DMS79 (cell line): Measurements from ENCODE around the gene IL4R.
"Not testable (repeated sequence)": the region's sequence is repeated elsewhere in the genome, so short reads cannot be mapped to it uniquely, and the experiment has no call there.

Experiments
- DNase-seq: peaks from one replicate; lab custom pipeline; 2025; lab: John Stamatoyannopoulos, UW

IL4R gene

DNA sequence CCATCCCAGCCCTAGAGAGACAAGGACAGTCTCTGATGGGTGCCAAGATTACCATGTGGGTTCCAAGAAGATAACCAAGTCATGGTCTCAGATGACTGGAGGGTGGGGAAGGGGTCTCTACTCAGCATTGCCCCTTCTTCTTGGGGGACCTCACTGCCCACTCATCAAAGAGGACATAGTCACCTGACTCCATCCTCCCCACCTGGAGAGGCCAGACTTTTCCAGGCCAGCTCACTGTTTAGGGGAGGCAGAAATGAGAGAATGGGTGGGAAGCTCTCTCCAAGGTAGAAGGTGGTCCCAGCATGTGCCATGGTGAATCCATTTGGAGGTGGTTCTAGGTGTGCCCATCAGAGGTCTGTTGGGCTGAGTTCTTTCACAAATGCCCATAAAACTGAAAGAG lies 67.5 kb downstream of the IL4R start:
- DNase-seq, result no peak

DNA sequence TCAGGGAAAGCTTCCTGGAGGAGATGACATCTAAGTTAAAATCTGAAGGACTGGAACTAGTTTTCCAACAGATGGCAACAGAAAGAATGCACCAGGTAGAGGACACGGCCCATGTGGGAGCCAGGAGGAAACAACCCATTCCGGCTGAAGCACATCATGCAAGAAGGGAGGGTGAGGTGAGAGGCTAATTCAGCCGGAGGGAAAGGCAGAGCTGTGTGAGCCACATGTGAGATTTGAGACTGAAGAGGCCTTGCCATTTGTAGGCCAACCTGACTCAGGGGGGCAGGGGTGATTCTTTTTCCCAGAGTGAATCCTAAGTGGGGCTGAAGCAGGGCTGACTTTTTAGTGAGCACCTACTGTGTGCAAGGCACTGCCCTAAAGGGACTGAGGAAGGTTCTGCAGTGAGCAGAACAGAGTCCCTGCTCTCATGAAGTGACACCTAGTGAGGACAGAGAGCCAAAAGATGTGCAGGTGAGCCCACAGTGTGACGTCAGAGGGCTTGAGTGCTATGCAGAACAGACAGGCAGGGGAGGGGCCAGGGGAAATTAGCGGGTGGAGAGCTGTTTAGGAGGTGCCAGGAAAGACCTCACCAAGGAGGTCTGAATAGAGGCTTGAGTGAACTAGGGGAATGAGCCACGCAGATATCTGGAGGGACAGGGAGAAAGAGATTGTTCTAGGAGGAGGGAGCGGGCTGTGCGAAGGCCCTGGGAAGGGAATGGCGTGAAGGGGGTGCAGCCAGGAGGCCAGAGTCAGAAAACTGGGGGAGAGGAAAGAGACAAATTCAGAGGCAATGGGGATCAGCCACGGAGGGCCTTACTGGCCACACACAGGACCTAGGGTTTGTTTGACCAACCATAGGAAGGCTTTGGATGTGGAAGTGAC lies 68.4 kb downstream of the IL4R start:
- DNase-seq, result no peak

DNA sequence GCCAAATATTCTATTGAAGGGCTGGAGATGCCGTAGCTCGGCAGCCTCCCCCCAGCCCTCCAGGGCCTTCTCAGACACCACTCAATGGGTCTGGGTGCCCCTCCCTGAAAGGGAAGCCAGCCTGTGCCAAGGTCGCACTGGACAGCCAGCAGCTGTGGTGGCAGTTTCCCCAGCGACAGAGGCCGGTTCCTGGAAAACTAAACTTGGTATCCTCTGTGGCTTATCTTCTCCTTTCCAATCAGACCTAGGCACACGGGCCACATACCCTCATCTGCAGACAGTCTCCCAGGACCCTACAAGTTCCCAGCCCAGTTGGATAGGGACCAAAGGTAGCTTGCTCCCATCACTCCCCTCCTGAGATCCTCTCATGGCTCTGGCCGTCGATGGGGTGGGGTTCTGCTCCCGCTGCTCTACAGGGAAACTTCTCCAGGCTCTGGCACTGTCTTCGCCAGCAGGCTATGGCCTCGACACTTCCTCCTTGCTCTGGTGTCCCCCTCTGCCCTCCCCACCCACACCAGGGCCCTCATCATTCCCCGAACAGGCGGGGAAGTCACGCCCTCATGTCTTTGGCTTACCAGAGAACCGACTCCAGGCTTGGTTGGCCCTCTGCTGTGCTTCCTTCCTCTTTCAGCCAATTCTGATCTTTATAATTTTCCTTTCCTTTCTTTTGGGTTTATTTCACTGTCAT lies 69.9 kb downstream of the IL4R start:
- no peak for DNase-seq

DNA sequence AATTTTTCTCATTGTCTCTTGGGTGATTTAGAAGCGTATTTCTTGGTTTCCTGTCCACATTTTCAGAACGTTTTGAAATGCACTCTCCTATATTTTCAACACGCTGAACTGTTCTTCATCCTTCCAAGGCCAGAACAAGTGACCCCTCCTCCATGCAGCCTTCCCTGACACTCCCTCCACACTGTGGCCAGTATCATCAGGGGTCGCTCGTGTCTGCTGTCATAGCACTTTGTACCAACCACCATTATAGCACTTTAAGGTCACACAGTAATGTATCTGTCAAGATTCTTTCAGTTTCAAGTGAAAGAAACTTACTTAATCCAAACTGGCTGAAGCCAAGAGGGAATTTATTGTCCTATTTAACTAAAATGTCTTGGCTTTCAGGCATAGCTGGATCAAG lies 70.7 kb downstream of the IL4R start:
- DNase-seq, result no peak

DNA sequence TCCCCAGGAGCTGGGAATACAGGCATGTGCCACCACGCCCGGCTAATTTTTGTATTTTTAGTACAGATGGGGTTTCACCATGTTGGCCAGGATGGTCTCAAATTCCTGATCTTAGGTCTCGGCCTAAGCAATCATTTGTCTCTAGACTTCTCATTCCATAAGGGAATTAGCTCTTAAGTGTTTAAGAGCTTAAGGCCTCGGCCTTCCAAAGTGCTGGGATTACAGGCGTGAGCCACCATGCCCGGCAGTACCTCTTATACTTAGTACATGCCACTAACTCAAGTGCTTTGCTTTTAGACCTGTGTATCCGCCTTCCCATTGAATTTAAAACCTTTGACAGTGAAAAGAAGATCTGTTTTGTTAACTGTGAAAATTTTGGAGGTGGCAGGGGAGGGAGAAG lies 71.6 kb downstream of the IL4R start:
- no peak for DNase-seq

DNA sequence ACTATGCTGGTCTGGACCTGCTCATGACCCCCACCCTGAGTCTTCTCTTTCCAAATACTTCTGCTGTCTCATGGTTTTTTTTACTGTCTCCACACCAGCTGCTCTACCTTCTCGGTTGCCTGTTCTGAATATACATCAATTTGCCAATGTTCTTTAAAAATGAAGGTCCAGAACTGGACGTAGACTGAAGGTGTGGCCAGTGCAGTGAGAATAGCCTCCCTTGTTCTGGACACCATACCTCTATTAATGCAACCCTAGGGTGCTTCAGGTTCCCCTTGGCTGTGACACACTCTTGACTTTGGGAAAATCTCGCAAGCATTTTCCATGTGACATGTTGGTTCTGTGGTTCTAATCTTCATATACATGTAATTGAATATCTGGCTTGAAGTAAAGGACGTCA lies 72.9 kb downstream of the IL4R start:
- DNase-seq, result no peak

DNA sequence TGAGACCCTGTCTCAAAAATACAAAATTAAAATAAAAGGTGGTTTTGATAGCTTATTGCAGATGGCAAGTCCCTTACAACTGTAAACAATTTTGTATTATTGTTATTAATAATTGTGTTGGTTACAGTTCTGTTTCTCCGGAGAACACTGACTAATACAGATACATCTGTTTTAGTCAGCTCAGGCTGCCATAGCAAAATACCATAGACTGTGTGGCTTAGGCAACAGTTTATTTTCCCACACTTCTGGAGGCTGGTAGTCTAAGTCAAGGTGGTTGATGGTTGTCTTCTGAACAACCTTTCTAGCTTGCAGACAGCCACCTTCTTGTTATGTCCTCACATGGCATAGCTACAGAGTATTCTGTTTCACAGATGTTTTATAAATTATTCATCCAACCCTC lies 74.0 kb downstream of the IL4R start:
- no peak for DNase-seq

DNA sequence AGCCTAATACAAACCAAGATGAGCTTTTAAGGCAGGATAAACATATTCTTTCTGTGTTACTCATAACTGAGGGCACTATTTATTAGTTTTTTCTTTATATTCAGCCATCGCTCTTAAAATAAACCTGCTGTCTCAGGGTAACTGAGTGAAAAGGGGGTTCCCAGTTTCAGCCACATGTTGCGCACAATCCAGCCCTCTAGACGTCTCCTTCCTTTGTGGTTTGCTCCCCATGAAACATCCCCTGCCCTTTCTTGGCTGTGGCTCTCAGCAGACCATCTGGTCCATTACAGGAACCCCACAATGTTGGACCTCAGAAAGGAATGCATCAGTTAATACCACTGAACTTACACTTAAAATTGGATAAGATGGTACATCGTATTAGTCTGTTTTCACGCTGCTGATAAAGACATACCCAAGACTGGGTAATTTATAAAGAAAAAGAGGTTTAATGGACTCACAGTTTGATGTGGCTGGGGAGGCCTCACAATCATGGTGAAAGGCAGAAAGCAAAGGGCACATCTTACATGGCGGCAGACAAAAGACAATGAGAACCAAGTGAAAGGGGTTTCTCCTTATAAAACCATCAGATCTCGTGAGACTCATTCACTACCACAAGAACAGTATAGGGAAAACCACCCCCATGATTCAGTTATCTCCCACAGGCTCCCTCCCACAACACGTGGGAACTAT lies 75.6 kb downstream of the IL4R start:
- no peak for DNase-seq

DNA sequence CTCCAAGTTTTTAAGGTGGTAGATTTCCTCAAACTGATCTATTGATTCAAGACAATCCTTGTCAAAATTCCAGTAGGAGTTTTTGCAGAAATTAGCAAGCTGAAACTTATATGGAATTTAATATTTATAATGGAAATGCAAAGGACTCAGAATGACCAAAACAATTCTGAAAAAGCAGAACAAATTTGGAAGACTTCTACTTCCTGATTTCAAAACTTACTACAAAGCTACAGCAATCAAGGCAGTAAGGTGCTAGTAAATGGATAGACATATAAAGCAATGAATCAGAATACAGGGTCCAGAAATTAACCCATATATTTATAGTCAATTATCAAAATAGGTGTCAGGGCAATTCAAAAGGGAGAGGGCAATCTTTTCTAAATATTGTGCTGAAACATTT lies 76.4 kb downstream of the IL4R start:
- no peak for DNase-seq

DNA sequence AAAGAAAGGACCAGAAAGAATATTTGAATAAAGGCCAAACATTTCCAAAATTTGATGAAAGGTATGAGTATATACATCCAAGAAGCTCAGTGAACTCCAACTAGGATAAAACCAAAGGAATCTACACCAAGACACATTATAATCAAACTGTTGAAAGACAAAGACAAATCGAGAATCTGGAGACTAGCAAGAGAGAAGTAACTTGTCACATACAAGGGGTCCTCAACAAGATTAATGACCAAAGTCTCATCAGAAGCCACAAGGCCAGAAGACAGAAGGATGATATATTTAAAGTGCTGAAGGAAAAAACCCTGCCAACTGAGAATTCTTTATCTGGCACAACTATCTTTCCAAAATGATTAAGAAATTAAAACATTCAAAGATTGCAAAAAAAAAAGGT lies 78.9 kb downstream of the IL4R start:
- DNase-seq, result no peak

DNA sequence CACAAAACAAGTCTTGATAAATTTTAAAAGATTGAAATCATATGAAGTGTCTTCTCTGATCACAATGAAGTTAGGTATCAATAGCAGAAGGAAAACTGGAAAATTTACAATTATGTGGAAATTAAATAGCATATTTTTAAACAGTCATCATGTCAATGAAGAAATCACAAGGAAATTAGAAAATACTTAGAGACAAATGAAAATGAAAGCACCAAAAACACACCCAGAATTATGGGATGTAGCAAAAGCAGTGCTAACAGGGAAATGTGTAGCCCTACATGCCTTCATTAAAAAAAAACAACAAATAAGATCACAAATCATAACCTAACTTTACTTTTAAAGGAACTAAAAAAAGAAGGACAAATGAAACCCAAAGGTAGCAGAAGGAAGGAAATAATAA lies 80.7 kb downstream of the IL4R start:
- no peak for DNase-seq

DNA sequence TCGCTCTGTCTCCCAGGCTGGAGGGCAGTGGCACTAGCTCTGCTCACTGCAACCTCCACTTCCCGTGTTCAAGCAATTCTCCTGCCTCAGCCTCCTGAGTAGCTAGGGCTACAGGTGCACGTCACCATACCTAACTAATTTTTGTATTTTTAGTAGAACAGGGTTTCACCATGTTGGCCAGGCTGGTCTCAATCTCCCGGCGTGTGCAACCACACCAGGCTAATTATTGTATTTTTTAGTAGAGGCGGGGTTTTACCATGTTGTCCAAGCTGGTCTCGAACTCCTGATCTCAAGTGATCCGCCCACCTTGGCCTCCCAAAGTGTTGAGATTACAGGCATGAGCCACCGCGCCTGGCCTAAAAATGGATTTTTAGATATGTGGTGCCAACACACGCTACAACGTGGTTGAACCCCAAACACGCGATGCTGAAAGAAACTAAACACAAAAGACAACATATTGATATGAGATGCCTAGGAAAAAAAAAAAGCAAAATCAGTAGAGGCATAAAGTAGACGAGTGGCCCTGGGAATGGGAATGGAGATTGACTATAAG lies 84.6 kb downstream of the IL4R start:
- not testable (repeated sequence) for DNase-seq

DNA sequence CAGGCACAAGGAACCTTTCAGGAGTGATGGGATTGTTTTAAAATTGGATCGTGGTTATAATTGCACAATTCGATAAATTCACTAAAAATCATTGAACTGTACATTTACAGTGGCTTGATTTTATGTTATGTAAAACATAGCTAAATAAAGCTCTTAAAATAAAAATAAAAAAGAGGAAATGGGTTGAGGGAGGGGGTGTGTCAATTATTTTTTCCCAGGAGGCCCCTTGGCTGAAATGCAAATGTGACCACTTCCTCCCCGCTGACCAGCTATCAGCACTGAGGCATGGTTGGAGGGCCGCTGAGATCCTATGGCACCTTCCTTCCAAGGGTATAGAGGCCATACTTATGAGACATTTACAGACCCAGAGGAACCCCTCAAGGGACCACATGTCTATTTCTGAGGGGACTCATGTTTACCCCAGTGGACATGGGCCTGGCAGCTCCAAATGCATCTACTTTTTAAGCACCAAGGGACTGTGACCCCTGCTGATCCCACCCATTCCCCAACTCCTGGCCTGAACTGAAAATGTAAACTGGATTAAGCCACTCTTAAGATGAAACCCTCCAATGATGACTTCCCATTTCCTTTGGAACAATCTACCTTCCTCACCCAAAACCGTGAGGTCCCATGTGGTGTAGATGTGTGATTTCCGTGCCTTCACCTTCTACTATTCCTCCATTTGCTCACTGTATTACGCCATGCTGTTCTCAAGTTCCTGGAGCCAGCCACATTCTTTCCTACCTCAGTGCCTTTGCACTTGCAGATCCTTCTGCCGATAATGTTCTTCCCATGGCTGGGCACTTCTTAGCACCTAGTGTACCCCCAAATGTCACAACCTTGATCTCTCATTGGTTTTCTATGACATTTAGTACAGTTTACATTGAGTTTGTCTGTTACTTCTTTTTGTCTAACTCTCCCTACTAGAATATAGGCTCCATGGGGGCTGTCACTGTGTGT lies 85.4 kb downstream of the IL4R start:
- no peak for DNase-seq

DNA sequence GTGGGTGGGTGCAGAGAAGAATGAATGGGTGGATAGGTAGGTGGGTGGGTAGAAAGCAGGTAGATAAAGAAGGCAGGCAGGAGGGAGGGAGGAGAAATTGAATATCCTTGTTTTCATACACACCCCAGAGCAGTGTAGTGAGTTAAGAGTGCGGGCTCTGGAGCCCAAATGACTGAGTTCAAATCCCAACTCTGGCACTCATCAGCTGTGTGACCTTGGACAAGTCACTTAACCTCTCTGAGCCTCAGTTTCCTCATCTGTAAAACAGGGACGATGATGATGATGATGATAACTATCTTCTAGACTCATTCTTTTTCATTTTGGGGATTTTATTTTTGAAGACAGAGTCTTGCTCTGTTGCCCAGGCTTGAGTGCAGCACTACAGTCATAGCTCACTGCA lies 86.2 kb downstream of the IL4R start:
- DNase-seq, result no peak

DNA sequence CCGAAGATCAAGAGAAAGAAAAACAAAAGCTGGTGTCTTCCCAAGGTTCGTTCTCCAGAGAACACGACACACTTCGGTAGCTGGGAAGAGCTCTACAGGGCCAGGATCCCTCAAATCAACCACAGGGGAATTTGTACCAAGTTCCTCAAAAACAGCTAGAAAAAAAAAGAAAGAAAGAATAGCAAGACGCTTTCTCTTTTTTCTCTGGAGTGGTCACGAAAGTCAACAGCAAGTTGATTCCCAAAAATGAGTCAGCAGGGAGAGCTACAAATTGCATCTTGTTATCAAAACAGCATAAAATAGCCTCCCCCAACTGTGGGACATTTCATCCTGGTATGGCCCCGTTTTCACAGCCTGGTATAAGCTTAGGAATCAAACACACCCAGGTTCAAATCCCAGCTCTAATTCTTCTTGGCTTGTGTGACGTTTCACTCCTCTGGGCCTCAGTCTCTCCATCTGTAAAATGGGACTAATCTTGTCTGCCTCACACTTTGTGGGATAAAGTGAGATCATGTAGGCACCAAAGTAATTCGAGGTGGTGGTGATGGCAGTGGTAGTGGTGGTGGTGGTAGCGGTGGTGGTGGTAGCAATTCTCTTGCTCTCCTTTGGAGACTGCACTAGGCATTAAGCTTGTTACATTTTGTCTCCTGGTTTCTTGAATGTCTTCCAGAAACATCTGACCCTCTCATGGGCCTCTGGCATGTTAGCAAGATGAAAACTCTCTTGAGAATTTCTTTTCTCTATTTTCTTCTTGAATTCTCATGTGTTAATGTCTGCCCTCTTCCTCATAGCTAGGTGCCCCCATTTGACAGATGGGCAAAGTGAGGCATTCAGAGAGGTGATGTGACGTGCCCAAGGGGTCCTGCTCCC lies 87.2 kb downstream of the IL4R start:
- DNase-seq, result no peak

DNA sequence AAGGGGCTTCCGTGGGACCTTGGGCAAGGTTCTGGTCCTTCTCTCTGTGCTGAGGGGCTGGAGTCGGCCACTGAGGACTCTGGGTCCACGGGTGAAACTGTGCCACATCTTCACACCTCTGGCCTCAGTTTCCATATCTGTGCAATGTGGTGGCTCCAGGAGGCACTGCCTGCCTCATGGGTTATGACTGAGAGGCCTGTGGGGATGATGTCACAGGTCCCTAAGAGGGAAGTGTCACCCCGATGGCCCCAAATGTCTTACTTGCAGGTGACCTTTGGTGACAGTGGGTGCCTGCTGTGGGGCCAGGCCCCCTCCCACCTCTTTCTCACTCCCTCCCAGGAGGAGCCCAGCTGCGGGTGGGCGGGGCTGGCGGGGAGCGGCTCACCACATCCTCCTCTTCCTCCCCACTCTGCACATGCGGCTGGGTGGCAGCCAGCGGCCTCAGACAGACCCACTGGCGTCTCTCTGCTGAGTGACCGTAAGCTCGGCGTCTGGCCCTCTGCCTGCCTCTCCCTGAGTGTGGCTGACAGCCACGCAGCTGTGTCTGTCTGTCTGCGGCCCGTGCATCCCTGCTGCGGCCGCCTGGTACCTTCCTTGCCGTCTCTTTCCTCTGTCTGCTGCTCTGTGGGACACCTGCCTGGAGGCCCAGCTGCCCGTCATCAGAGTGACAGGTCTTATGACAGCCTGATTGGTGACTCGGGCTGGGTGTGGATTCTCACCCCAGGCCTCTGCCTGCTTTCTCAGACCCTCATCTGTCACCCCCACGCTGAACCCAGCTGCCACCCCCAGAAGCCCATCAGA lies 88.2 kb downstream of the IL4R start, which contains the start of gene IL21R:
Gene IL21R (plus strand): TSS at position 407 of the 801 bp plus-strand sequence. CDS start 27,898 bp downstream, outside the sequence.
- DNase-seq, result no peak

DNA sequence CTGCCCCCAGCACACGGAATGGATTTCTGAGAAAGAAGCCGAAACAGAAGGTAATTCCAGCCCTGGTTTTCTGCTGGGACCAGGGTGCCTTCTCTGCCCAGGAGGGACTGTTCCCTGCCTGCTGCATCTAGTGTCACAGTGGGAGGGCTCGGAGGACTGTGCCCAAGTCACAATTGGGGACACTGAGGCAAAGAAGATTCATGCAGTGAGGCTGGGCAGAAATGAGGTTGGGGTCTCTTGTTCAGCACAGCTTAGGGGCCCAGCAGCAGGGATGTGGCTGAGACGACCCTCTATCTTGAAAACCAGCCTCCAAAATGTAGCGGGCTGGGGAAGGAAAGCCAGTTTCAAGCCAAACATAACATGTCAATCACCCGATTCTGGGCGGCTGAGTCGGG lies 88.8 kb downstream of the IL4R start:
- no peak for DNase-seq

DNA sequence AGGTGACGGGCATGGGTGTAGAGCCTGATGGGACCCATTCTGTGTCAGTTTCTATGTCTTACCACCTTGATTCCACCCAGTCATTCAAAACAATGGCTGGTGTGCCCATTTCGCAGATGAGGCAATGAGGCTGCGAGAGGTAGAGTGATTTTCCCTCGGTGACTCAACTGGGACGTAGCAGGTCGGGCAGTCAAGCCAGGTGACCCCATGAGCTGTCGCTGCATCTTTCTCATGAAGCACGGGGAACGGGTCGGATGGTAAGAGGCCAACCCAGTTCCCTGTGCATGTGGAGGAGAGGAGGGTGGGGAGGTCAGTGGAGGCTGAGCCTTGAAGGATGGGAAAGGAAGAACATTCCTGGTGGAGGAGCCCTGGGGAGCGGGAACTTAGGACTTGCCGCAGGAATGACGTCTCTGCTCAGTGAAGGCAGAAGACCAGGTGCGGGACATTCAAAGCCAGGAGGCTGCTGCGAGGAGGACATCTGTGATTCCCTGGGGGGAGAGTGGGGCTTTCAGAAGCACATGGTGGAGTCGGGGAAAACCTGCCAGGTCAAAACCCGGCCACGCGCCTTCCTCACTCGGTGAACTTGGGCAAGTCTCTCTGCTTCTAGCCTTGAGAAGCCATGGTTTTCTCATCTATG lies 89.3 kb downstream of the IL4R start:
- DNase-seq, result no peak

DNA sequence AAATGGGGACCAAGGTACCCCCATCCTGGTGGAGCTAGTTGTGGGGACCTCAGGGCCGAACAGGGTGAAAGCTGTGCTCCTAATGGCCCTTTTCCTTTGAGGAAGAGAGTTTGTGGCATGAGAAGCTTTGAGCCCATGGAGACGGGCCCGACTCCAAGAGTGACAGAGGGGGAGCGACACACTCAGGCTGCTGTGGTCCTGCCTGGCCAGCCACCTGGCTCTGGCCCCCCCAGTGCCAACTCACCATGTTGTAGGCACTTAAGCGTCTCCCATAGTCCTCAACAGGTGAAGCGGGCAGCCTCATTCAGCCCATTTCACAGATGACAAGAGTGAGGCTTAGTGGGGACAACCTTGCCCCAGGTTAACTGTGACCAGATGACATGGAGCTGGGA lies 89.8 kb downstream of the IL4R start:
- DNase-seq, result no peak
